ENCODE results near the gene CYP8B1. TPM values are rescaled to one million over a fixed set of nuclear protein-coding genes. Genes with fewer than 3 reads are reported as not detected.
A peak's percentile ranks its signal among the peaks of the same experiment; 100 is the strongest.
"Not testable (repeated sequence)": the region's sequence is repeated elsewhere in the genome, so short reads cannot be mapped to it uniquely, and the experiment has no call there.

Gene CYP8B1
- total and polyA plus RNA-seq, 8 donors: 0.10 TPM; not detected in 7

DNA sequence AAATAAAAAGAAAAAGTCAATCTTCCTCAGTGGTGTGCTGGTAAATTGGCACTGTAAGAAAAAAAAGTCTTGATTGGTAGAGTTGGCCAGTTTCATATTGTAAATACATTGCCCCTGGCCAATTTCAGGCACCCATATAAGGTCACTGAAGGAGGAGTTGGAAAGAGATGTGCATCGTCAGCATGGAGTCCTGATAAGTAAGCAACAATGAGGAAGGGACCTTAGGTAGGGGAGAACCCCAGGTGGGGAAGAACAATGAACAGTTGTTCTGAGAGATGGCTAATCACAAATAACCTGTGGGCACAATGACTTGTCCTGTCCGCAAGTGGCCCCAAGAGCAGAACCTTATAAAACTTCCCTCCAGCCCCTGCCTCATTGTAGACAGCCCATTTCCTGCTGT lies 8.6 kb upstream of the CYP8B1 start:
- Histone ChIP-seq H3K36me3 (no peaks in the 10 kb centered on the region), H3K4me3 (no peak overlapping the region), H3K27me3 (no peaks in the 10 kb centered on the region), H3K4me1 (peaks cover 0 to 16% (median 13%) of the 10 kb centered on the region in 4 donors), H3K9me3 (no peaks in the 10 kb centered on the region), H3K27ac (no peak overlapping the region)
- intact Hi-C loops (cut with DNase I; ENCODE audit: low total_unique reads): no loop called here
- no peak for DNase-seq
- 54 to 61% (median 59%) methylated on average over 2 of the region's 2 CpGs for WGBS, 5 donors
- TF ChIP-seq EP300 (IDR thresholded peaks at IDR 0.05) (no peak), POLR2AphosphoS5 (IDR thresholded peaks at IDR 0.05) (no peak), POLR2A (IDR thresholded peaks at IDR 0.05) (no peak)
- TF ChIP-seq, protein P1, sequence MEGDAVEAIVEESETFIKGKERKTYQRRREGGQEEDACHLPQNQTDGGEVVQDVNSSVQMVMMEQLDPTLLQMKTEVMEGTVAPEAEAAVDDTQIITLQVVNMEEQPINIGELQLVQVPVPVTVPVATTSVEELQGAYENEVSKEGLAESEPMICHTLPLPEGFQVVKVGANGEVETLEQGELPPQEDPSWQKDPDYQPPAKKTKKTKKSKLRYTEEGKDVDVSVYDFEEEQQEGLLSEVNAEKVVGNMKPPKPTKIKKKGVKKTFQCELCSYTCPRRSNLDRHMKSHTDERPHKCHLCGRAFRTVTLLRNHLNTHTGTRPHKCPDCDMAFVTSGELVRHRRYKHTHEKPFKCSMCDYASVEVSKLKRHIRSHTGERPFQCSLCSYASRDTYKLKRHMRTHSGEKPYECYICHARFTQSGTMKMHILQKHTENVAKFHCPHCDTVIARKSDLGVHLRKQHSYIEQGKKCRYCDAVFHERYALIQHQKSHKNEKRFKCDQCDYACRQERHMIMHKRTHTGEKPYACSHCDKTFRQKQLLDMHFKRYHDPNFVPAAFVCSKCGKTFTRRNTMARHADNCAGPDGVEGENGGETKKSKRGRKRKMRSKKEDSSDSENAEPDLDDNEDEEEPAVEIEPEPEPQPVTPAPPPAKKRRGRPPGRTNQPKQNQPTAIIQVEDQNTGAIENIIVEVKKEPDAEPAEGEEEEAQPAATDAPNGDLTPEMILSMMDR (IDR thresholded peaks at IDR 0.05): no peak

- H3K27ac ChIP-seq; H3K4me3 ChIP-seq; H3K27me3 ChIP-seq; intact Hi-C loops (cut with DNase I; ENCODE audit: low total_unique reads); DNase-seq; H3K9me3 ChIP-seq; H3K36me3 ChIP-seq: not testable (repeated sequence)
- 67 to 75% (median 70%) methylated on average over 6 of the region's 6 CpGs for WGBS, 5 donors
- H3K4me1 ChIP-seq: peaks cover 0 to 16% (median 13%) of the 10 kb centered on the region in 4 donors
These were observed 7.7 kb upstream of the CYP8B1 start for GRCh38 chr3:42883251-42883930.

- H3K9me3 ChIP-seq: no peaks in the 10 kb centered on the region
- intact Hi-C loops (cut with DNase I; ENCODE audit: low total_unique reads): no loop called here
- 3 to 5% (median 3%) methylated on average over 28 to 61 of the region's 61 CpGs for WGBS, 5 donors
These were observed 5.1 kb upstream of the CYP8B1 start for GRCh38 chr3:42880601-42881451.

GRCh38 chr3:42880183-42880582 lies 4.5 kb upstream of the CYP8B1 start:
- H3K36me3 ChIP-seq: no peaks in the 10 kb centered on the region
- H3K9me3 ChIP-seq: no peaks in the 10 kb centered on the region
- no peaks in the 10 kb centered on the region for H3K27me3 ChIP-seq
- peak overlapping the region in 3 of 5 donors; percentile 69 to 86 (median 83) for H3K27ac ChIP-seq
- intact Hi-C loops (cut with DNase I; ENCODE audit: low total_unique reads): no loop called here
- WGBS, 5 donors: 86 to 93% (median 89%) methylated on average over 9 of the region's 9 CpGs
- TF ChIP-seq, protein P1 (IDR thresholded peaks at IDR 0.05): no peak
- TF ChIP-seq POLR2A (IDR thresholded peaks at IDR 0.05) (no peak), EP300 (IDR thresholded peaks at IDR 0.05) (no peak), POLR2AphosphoS5 (IDR thresholded peaks at IDR 0.05) (no peak)
- peaks cover 0 to 16% (median 13%) of the 10 kb centered on the region in 4 donors for H3K4me1 ChIP-seq
- H3K4me3 ChIP-seq: peak overlapping the region; percentile 58 to 68 (median 62)
- no peak for DNase-seq

More at GRCh38 chr3:42880601-42881451, 5.1 kb upstream of the CYP8B1 start:
- Histone ChIP-seq H3K4me1 (peaks cover 0 to 16% (median 13%) of the 10 kb centered on the region in 4 donors), H3K4me3 (peak overlapping the region; percentile 58 to 68 (median 62)), H3K27me3 (no peaks in the 10 kb centered on the region), H3K36me3 (no peaks in the 10 kb centered on the region), H3K27ac (peak overlapping the region; percentile 43 to 86 (median 74))
- peak; percentile 87 to 96 for DNase-seq
- TF ChIP-seq, protein P1 (IDR thresholded peaks at IDR 0.05): peak in 5 of 7 experiments; percentile 83 to 93 (median 88)
- TF ChIP-seq EP300 (IDR thresholded peaks at IDR 0.05) (no peak), POLR2AphosphoS5 (IDR thresholded peaks at IDR 0.05) (peak in 2 of 3 donors; percentile 11 to 78), POLR2A (IDR thresholded peaks at IDR 0.05) (no peak)

Data from stomach (tissue), 9 donors.